SH-SY5Y (cell line): ENCODE measurements around the gene CLEC19A.
A peak's percentile ranks its signal among the peaks of the same experiment; 100 is the strongest.

ENCODE experiments used
- GATA2 ChIP-seq: IDR thresholded peaks from 2 replicates; pipeline ENCODE4 v1.6.1; 2011; ENCODE audit warnings: mild to moderate bottlenecking, low read depth, low read length
- GATA3 ChIP-seq: IDR thresholded peaks from 2 replicates; pipeline ENCODE4 v1.6.1; 2011; ENCODE audit warnings: low read depth, mild to moderate bottlenecking, low read length, moderate library complexity

DNA sequence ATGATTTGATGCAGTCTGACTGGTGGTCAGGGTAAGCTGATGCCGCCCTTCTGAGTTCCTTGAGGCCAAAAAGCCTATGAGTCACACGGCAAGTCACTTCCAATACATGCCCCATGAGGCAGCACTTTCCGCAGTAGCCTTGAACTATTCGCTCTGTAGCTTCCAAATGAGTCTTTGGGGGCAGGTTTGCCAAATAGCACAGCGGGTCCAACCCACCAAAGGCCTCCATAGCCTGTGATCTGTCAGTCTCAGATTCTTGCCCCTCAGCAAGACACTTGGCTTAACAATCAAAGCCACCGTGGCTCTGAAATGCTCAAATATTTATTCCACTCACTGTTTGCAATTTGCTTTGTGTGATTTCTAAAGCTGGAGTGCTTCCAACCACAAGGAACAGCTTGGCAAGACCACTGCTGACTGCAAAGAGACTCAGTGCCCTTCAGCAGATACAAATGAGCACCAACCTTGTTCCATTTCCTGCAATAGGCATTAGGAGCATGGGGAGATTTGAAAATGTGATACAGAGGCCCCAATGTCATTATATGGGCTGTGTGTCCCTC is 45.4 kb downstream of the CLEC19A start:
- TF ChIP-seq GATA2 (peak; percentile 40; the same call in 1 of the 2 replicates), GATA3 (no peak)
